D341Med (cell line): ENCODE measurements around the gene LRCOL1.
A peak's percentile ranks its signal among the peaks of the same experiment; 100 is the strongest.
"Not testable (repeated sequence)": the region's sequence is repeated elsewhere in the genome, so short reads cannot be mapped to it uniquely, and the experiment has no call there.

ENCODE experiments used
- DNase-seq: peaks from one replicate; pipeline ENCODE4 v3.0.0; 2012; ENCODE audit warnings: low spot score

LRCOL1 gene

DNA sequence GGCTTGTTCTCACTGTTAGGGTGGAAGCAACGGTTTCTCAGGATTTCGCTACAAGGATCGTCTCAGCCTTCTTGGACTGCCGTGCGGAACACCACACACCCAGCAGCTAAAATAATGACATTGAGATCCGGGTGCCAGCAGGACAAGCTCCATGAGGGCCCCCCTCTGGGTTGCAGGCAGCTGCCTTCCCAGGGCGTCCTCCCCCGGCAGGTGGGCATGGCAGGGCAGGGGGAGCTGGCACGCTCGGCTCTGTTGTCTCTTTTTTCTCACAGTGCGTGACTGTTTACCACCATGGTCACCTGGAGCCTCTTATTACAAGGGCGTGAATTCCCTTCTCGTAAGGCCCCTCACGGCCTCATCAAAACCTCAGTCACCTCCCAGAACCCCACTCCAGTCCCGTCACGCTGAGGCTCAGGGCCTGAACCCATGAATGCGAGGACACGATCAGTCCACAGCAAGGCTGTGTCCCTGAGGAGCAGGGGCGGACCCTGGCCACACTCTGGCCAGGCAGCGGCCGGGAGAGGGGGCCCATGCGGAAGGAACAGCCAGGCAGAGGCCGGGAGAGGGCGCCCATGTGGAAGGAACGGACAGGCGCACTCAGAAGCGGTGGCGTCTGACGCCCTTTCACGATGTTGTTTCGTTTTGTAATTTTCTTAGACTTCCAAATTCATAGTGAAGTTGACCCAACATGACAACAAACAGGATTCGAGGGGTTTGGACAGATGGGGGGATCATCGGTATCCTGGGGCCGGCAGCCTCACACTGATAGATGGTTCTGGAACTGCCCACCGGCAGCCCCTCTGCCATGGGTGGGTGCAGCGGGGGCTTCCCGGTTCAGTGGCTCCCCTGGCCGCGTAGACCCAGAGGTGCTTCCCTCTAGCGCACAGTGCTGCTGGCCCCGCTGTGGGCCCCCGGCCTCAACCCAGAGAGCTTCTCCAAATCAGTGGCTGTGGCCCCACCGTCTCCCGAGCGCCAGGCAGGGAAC is 10.0 kb downstream of the LRCOL1 start:
- peak; percentile 80 for DNase-seq

DNA sequence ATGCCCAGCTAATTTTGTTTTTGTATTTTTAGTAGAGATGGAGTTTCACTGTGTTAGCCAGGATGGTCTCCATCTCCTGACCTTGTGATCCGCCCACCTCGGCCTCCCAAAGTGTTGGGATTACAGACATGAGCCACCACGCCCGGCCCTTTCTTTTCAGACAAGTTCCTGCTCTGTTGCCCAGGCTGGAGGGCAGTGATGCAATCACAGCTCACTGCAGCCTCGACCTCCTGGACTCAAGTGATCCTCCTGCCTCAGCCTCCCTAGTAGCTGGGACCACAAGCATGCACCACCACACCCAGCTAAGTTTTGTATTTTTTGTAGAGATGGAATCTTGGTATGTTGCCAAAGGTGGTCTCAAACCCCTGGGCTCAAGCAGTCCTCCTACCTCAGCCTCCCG is 10.9 kb downstream of the LRCOL1 start:
- DNase-seq, result not testable (repeated sequence)

DNA sequence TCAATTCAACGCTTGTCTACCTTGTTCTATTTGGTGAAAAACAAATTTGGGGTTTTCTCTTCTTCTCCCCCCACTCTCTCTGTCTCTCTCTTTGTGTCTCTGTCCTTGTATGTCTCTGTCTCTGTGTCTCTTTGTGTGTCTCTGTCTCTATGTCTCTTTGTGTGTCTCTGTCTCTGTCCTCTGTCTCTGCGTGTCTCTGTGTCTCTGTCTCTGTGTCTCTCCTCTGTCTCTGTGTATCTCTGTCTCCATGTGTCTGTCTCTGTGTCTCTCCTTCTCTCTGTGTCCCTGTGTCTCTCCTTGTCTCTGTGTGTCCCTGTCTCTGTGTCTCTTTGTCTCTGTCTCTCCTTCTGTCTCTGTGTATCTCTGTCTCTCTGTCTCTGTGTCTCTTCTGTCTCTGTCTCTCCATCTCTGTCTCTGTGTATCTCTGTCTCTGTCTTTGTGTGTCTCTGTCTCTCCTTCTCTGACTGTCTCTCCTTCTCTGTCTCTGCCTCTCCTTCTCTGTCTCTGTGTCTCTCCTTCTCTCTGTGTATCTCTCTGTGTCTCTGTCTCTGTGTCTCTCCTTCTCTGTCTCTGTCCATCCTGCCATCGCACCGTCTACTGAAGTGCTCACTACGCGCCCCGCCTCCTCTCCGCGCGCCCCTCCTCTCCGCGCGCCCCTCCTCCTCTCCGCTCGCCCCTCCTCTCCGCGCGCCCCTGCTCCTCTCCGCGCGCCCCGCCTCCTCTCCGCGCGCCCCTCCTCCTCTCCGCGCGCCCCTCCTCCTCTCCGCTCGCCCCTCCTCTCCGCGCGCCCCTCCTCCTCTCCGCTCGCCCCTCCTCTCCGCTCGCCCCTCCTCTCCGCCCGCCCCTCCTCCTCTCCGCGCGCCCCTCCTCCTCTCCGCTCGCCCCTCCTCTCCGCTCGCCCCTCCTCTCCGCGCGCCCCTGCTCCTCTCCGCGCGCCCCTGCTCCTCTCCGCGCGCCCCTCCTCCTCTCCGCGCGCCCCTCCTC is 12.8 kb downstream of the LRCOL1 start:
- DNase-seq, result no peak

DNA sequence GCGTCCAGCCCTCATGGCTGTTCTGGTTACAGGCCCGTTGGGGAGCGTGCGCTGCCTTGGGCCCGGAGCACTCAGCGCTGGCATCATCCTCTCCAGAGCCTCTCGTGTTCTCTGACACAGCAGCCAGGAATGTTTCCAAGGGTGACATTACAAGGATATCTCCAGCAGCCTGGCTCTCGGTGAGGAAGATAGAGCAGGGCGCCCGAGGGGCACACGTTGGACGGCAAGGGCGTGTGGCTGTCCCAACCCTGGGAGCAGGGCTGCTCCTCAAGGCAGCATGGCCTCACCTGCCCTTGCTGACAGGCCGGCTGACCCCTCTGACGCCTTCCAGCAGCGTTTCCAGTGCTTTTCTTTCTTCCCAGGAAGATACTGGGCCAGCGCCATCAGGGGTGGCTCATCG is 14.4 kb downstream of the LRCOL1 start:
- no peak for DNase-seq

DNA sequence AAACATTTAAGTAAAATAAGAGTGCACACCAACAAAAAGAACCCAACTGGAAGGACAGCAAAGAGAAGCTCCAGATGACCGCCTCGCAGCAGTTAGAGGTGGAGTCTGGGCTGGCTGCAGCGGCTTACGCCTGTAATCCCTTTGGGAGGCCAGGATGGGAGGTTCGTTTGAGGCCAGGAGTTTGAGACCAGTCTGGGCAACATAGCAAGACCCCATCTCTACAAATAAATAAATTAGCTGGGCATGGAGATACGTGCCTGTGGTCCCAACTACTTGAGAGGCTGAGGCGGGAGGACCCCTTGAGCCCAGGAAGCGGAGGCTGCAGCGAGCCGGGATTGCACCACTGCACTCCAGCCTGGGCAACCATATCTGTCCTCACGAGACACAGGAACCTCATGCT is 15.2 kb downstream of the LRCOL1 start:
- no peak for DNase-seq

DNA sequence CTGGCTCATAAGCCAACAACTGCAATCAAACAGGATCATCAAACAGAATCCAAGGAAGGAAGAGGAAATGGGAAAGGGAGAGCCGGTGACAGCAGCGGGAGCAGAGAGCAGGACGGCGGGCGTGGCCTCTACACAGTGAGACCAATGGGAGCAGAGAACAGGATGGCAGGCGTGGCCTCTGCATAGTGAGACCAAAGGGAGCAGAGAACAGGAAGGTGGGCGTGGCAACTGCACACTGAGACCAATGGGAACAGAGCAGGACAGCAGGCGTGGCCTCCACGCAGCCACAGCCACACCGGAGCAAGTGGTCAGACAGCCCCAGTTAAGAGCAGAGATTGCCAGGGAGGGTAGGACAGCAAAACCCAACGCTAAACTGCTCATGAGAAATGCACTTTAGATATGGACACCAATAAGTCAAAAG is 16.4 kb downstream of the LRCOL1 start:
- DNase-seq, result peak; percentile 91

DNA sequence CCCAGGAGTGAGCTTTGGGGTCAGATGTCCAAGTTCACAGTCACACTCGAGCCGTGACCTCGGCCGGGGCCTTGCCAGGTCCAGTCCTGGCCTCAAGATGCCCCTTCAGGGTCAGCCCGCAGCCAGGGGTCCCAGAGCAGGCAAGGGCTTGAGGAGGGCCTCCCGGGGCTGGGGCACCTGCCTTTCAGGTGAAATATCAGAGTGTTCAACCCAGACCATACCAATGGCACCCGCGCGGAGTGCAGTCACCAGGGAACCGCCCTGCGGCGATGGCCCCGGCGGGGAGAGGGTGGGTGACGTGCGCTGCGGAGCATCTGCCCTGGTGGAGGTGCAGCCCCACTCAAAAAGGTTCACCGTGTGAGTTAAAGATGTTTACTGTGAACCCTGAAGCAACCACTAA is 16.9 kb downstream of the LRCOL1 start:
- DNase-seq, result no peak

DNA sequence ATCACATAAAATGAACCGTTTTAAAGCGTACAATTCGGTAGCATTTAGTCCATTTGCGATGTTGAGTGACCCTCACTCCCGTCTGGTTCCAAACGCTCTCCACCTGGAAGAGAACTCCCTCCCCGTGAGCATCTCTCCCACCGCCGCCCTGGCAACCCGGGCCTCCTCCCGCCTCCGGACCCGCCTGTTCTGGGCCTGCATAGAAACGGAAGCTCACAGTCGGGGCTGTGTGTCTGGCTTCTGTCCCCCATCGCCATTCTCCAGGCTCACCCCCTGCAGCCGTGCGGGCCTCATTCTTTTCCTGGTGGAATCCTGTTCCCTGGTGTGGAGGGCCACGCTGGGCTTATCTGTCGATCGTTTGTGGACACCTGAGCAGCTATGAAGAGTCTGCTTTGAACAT is 17.3 kb downstream of the LRCOL1 start:
- no peak for DNase-seq

DNA sequence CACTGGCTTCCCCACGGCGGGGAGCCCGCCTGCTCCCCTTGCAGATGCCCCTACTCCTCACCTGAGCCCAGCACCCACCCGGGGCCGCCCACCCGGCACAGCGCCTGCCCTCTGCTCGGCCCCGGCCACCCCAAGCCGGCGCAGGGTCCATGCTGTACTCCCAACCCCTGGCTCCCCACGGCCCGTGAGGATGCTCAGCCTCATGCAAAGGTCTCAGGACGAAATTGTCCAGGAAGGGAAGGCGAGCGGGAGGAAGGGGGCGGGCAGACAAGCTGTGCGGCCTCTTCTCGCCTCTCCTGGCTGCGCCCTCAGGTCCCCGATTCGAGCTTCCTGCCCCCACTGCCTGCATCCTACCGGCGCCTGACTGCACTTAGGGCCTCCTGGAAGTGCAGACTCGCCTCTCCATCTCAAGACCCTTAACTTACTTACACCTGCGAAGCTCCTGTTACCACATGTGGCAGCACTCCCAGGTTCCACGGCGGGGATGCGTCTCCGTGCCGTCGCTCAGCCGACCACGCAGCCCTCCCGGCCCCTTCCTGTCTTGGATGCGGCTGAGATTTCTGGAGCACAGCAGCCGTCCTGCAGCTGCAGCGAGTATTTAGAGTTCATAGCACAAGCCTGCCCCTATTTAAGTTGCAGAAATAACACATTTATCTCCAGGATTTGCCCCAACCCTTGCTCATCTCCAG is 18.0 kb downstream of the LRCOL1 start:
- DNase-seq, result no peak

DNA sequence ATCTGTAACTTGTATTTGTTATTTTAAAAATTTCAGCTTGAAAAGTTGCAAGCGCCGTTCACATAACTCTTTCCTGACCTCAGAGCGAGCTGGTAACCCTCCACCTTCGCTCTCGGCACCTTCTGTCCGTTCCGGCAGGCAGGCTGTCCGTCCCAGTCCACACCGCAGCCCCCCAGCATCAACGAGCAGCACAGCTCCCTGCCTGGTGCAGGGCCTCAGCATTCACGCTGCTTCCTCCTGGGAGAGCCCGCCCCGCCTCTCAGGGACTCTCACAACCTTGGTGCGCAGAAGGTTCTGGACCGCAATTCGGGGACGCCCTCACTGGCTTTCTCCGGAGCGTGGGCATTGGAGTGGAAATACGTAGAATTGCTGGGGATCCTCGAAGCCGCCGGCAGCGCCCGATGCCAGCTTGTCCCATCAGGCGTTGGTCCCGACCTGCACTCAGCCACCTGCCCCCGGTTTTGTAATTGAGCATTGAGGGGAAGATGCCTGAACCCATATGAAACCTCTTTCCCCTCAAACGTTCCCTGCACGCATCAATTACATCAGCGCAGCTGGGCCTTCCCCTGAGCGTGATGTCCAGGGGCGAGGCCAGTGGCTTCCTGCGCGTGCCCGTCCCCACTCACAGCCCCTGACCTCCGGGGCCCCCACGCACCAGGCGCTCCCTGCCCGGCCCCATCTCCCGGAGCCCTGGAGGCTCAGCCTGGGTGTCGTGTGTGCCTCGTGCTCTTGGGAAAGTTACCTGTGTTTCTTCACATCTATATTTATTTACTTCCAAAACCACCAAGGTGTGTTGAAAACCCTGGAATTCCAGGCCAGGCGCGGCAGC is 19.1 kb downstream of the LRCOL1 start:
- no peak for DNase-seq

DNA sequence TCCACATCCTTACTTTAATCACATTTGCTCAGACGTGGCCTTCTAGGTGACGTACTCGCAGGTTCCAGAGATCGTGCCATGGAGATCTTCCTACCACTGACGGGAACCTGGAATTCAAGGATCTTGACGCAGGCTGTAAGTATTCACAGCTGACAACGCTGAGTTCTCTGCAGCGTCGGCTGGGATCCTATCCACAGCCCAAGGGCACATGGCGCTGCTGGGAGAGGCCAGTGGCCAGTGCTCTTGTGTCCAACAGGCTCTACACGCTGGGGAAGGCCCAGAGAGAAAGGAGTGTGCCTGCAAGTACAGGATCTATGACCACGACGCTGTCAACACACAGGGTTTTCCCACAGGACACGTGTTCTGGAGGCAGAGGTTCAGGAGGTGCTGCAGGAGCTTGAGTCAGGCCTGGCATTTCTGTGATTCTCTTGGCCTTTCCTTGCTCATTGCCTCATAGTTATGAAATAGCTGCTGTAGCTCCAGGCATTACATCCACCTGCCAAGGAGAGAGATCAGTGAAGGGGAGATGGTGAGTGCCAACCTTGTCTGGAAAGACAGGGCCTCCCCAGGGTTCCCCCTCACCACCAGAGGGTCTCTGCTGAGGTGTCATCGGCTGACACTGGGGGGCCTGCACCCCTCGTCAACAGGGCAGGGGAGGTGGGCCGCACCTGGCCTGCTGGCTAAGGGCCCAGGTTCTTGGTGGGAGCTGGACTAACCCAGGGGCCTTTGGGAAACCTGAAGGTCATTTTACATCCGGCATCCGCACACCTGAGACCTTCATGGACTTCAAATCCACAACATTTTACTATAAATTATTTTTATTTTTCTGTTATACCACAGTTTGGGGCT is 21.3 kb downstream of the LRCOL1 start:
- no peak for DNase-seq

DNA sequence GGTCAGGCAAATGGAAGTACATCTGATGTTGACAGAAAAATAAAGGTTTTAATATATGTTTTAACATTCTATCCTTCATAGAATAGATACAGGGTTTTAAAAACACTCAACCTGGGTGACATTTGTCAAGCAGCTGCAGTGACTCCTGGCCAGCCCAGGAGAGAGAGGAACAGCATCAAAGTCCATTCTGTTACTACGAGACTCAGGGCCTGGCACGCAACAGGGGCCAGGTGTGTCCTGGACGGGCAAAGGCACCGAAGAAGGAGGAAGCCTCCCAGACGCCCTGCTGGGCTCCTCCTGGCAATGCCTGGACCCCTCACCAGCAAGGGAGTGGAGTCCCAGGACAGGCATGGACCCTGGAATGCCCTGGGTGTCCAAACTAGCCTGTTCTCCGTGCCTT is 22.1 kb downstream of the LRCOL1 start:
- DNase-seq, result no peak

DNA sequence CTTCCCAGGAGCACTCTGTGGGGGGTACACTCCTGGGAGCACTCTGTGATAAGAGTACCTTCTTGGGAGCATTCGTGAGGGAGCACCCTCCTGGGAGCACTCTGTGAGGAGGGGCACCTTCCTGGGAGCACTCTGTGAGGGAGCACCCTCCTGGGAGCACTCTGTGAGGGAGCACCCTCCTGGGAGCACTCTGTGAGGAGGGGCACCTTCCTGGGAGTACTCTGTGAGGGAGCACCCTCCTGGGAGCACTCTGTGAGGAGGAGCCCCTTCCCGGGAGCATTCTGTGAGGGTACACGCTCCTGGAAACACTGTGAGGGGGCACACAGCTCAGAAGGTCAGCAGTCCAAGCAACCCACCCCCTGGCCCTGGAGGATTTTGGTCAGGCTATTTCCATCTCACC is 22.6 kb downstream of the LRCOL1 start:
- DNase-seq, result no peak

DNA sequence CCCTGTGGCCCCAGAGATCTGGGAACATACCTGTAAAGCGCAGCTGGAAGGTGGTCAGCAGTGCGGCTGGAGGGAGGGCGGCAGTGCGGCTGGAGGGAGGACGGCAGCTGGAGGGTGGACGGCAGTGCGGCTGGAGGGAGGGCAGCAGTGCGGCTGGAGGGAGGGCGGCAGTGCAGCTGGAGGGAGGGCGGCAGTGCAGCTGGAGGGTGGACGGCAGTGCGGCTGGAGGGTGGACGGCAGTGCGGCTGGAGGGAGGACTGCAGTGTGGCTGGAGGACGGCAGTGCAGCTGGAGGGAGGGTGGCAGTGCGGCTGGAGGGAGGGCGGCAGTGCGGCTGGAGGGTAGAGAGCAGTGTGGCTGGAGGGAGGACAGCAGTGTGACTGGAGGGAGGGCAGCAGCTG is 23.5 kb downstream of the LRCOL1 start:
- DNase-seq, result no peak

DNA sequence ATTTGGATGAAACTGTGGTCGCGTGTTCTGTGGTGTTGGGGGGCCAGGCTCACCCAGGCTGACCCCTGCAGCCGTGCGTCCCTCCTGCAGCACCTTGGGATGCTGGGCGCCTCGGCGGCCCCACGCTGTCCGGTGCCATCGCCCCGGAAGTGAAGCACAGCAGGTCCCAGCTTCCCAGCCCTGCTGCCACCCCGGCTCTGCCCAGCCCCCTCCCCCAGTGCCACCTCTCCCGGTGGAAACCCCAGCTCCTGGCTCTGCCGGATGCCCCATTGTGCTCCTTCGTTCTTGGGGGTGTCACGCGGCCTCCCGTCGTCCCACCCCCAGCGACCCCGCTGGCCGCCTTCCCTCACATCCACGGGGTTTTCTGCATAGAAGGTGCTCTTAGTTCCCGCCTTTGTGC is 25.2 kb downstream of the LRCOL1 start:
- DNase-seq, result no peak

DNA sequence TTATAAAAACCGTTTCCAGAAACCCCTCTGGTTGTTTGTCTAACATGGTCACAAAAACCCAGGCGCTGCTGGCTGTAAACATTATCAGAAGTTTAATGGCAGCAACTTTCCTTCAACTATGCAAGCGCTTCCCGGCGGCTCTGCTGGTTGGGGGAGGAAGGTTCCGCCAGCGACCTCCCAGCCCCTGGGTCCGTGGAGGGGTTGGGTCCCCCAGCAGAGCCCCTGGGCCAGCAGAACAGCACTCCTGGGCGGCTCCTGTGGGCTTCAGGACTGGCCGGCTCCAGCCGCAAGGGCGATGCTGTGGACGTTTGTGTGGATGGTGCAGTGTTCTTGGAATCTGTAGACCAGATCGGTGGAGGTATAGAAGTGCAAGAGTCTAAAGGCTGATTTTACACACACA is 26.0 kb downstream of the LRCOL1 start:
- no peak for DNase-seq

DNA sequence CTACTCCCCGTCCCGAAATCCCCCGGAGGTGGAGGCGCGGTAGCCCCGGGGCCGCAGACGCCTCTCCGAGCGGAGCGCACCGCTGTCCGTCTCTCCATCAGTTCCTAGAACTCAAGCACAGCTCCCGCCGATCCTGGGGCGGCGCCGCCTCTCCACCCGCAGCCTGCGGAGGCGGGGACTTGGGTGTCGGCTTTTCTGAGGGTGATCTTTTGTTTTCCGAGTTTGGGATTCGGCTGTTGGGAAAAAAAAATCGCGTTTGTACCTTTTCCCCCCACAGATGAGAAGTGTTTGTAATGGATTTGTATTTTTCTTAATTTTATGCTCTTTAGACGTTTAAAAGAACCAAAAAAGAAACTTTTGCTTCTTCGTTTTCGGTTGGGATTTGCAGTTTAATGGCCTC is 26.6 kb downstream of the LRCOL1 start:
- no peak for DNase-seq

DNA sequence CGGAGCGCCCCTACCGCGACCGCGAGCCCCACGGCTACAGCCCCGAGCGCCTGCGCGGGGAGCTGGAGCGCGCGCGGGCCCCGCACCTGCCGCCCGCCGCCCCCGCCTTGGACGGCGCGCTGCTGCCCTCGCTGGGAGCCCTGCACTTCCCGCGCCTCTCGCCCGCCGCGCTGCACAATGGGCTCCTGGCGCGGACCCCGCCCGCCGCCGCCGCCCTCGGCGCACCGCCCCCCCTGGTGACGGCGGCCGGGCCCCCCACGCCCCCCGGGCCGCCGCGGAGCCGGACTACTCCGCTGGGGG is 27.0 kb downstream of the LRCOL1 start:
- DNase-seq, result no peak

DNA sequence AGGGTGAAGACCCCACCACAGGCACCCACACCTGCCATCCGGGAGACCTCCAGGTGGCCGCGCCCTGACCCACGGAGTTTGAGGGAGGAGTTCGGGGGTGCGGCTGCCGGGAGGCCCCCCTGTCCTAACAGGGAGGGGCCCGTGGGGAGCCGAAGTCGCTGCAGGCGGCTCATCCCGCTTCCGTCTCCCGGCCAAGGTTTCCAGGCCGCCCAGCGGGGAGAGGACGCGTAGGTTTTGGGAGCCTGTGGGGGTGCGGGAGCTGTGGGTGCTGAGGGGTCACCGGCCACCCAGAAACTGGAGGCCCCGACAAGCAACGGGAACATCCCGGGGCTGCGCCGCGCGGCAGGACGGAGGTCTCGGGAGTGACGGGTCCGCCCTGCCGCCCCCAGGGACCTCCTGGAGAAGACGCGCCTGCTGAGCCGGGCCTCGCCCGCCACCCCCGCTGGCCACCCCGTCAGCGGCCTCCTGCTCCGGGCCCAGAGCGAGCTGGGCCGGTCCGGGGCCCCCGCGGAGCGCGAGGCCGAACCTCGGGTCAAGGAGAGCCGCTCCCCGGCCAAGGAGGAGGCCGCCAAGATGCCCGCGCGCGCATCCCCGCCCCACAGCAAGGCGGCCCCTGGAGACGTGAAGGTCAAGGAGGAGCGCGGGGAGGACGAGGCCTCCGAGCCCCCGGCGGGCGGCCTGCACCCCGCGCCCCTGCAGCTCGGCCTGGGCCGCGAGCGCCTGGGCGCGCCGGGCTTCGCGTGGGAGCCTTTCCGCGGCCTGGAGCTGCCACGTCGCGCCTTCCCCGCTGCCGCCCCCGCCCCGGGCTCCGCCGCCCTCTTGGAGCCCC is 27.6 kb downstream of the LRCOL1 start:
- no peak for DNase-seq

DNA sequence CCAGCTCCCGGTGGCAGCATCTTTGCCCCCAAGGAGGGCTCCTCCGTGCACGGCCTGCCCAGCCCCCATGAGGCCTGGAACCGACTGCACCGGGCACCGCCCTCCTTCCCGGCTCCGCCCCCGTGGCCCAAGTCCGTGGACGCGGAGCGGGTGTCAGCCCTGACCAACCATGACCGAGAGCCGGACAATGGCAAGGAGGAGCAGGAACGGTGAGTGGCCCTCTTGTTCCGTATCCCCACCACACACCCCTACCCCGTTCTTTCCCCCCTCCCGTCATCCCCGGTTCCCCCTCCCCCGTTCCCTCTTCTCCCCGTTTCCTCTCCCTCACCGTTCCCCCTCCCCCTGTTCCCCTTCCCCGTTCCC is 28.3 kb downstream of the LRCOL1 start:
- no peak for DNase-seq
